IMR-90 (cell line): ENCODE results near the gene TMEM45A. TPM values are rescaled to one million over a fixed set of nuclear protein-coding genes. Genes with fewer than 3 reads are reported as not detected.

Experiments
- ATAC-seq: fragments of 200-7000 bp; cut with Tn5 transposase; 2 replicates; pipeline ENCODE4 v1.9.1; 2020; ENCODE audit warnings: low read depth, mild to moderate bottlenecking, moderate library complexity
- BruUV-seq: library from RNA; stranded (reverse); fragments of 400-500 nt; replicated peaks from 2 replicates; lab custom pipeline; 2021; lab: Mats Ljungman, UMichigan
- CTCF ChIA-PET: fragments of 300-600 bp; formaldehyde crosslinking; extraction: SDS; loops from one replicate; lab custom pipeline; 2021; ENCODE audit warnings: antibody characterized with exemption; lab: Yijun Ruan, JAX
- POLR2A ChIA-PET: fragments of 300-600 bp; sonication (Branson Sonifier 250); formaldehyde crosslinking; loops from one replicate; lab custom pipeline; 2022; ENCODE audit warnings: antibody characterized with exemption; ENCODE audit not compliant: unreplicated experiment; lab: Charles Lee
- DNase-seq: peaks from one replicate; pipeline ENCODE4 v3.0.0; 2013
- H2AFZ ChIP-seq: replicated peaks from 2 replicates; pipeline ENCODE3; 2013; ENCODE audit warnings: low read length, mild to moderate bottlenecking; ENCODE audit not compliant: poor library complexity
- H2AK5ac ChIP-seq: 2 replicates; pipeline ENCODE4 v1.6.1; 2013; ENCODE audit warnings: low read depth, low read length, inconsistent platforms
- H2AK9ac ChIP-seq: replicated peaks from 2 replicates; pipeline ENCODE3; 2013; ENCODE audit warnings: mild to moderate bottlenecking, low read depth, low read length, moderate library complexity; ENCODE audit not compliant: poor library complexity
- H2BK120ac ChIP-seq: 2 replicates; pipeline ENCODE4 v1.6.1; 2013; ENCODE audit warnings: low read depth, low read length, inconsistent platforms
- H2BK15ac ChIP-seq: 3 replicates; pipeline ENCODE4 v1.6.1; 2013; ENCODE audit warnings: low read depth, low read length, inconsistent platforms
- H2BK20ac ChIP-seq: 2 replicates; pipeline ENCODE4 v1.6.1; 2013; ENCODE audit warnings: low read depth, mild to moderate bottlenecking, inconsistent platforms, low read length, moderate library complexity
- H2BK5ac ChIP-seq: 2 replicates; pipeline ENCODE4 v1.6.1; 2013; ENCODE audit warnings: mild to moderate bottlenecking, low read depth, low read length, inconsistent platforms; ENCODE audit not compliant: poor library complexity, severe bottlenecking
- H3K14ac ChIP-seq: replicated peaks from 2 replicates; pipeline ENCODE4 v1.6.1; 2013; ENCODE audit warnings: low read depth, low read length, inconsistent platforms
- H3K18ac ChIP-seq: 2 replicates; pipeline ENCODE4 v1.6.1; 2013; ENCODE audit warnings: low read depth, low read length, control low read depth
- H3K23ac ChIP-seq: 2 replicates; pipeline ENCODE4 v1.6.1; 2013; ENCODE audit warnings: low read depth, low read length, inconsistent platforms
- H3K27ac ChIP-seq: 2 replicates; pipeline ENCODE4 v1.5.1; 2013; ENCODE audit warnings: mild to moderate bottlenecking, control low read depth, low read length; ENCODE audit not compliant: insufficient read depth
- H3K27me3 ChIP-seq: 2 replicates; pipeline ENCODE4 v1.6.1; 2013; ENCODE audit warnings: low read length; ENCODE audit not compliant: control insufficient read depth, insufficient read depth
- H3K36me3 ChIP-seq: 2 replicates; pipeline ENCODE4 v1.6.1; 2013; ENCODE audit warnings: low read length, mixed read lengths; ENCODE audit not compliant: control insufficient read depth, insufficient read depth
- H3K4ac ChIP-seq: 2 replicates; pipeline ENCODE4 v1.6.1; 2013; ENCODE audit warnings: low read depth, low read length, inconsistent platforms
- H3K4me1 ChIP-seq: 2 replicates; pipeline ENCODE4 v1.6.1; 2013; ENCODE audit warnings: low read length, mixed read lengths; ENCODE audit not compliant: control insufficient read depth, insufficient read depth
- H3K4me2 ChIP-seq: 2 replicates; pipeline ENCODE4 v1.6.1; 2013; ENCODE audit warnings: low read depth, mild to moderate bottlenecking, control low read depth, low read length, moderate library complexity
- H3K4me3 ChIP-seq: 2 replicates; pipeline ENCODE4 v1.5.1; 2013; ENCODE audit warnings: low read depth, mild to moderate bottlenecking, control low read depth, low read length, moderate library complexity; ENCODE audit not compliant: insufficient read depth
- H3K56ac ChIP-seq: 2 replicates; pipeline ENCODE4 v1.6.1; 2013; ENCODE audit warnings: low read length, inconsistent platforms; ENCODE audit not compliant: insufficient read depth; ENCODE audit errors: extremely low read depth
- H3K79me1 ChIP-seq, 2 experiments: 2 replicates each; pipeline ENCODE4 v1.6.1; 2013; ENCODE audit warnings: low read length in 2 of 2, inconsistent platforms in 1 of 2, low read depth in 1 of 2
- H3K9ac ChIP-seq: 2 replicates; pipeline ENCODE4 v1.6.1; 2013; ENCODE audit warnings: low read depth, low read length, control low read depth
- H3K9me1 ChIP-seq: 2 replicates; pipeline ENCODE4 v1.6.1; 2013; ENCODE audit warnings: low read length, inconsistent platforms; ENCODE audit not compliant: insufficient read depth
- H3K9me3 ChIP-seq: 2 replicates; pipeline ENCODE4 v1.6.1; 2013; ENCODE audit warnings: low read length; ENCODE audit not compliant: control insufficient read depth, insufficient read depth
- H4K20me1 ChIP-seq: 2 replicates; pipeline ENCODE4 v1.6.1; 2013; ENCODE audit warnings: low read length, inconsistent platforms; ENCODE audit not compliant: insufficient read depth
- H4K5ac ChIP-seq: 2 replicates; pipeline ENCODE4 v1.6.1; 2013; ENCODE audit warnings: mild to moderate bottlenecking, low read depth, low read length, control low read depth
- H4K8ac ChIP-seq, 2 experiments: 2 replicates each; pipeline ENCODE4 v1.6.1; 2013; ENCODE audit warnings: low read depth in 2 of 2, low read length in 2 of 2, control low read depth in 1 of 2, inconsistent platforms in 1 of 2
- H4K91ac ChIP-seq: 2 replicates; pipeline ENCODE4 v1.6.1; 2013; ENCODE audit warnings: low read depth, low read length, inconsistent platforms; ENCODE audit not compliant: insufficient read depth
- BHLHE40 ChIP-seq: fragments of 150-350 bp; IDR thresholded peaks from 2 replicates; pipeline ENCODE4 v1.6.1; 2016; ENCODE audit warnings: mild to moderate bottlenecking, low read depth, low read length
- CEBPB ChIP-seq: IDR thresholded peaks from 2 replicates; pipeline ENCODE4 v1.6.1; 2012; ENCODE audit warnings: low read depth, low read length, improper control_type of control experiment
- CHD1 ChIP-seq: IDR thresholded peaks from 2 replicates; pipeline ENCODE4 v1.6.1; 2012; ENCODE audit warnings: low read depth, low read length, improper control_type of control experiment
- MAFK ChIP-seq: IDR thresholded peaks from 2 replicates; pipeline ENCODE4 v1.6.1; 2012; ENCODE audit warnings: low read depth, low read length, improper control_type of control experiment
- MAZ ChIP-seq: IDR thresholded peaks from 2 replicates; pipeline ENCODE4 v1.6.1; 2012; ENCODE audit warnings: low read depth, mild to moderate bottlenecking, low read length, improper control_type of control experiment, moderate library complexity, borderline replicate concordance
- NFE2L2 ChIP-seq: fragments of 150-350 bp; IDR thresholded peaks from 2 replicates; pipeline ENCODE4 v1.6.1; 2016; ENCODE audit warnings: low read depth, mild to moderate bottlenecking, low read length
- POLR2A ChIP-seq: IDR thresholded peaks from 2 replicates; pipeline ENCODE4 v1.6.1; 2012; ENCODE audit warnings: mild to moderate bottlenecking, low read depth, low read length
- RAD21 ChIP-seq: IDR thresholded peaks from 2 replicates; pipeline ENCODE4 v1.6.1; 2012; ENCODE audit warnings: low read length, improper control_type of control experiment
- RCOR1 ChIP-seq: IDR thresholded peaks from 2 replicates; pipeline ENCODE4 v1.6.1; 2012; ENCODE audit warnings: mild to moderate bottlenecking, low read length, improper control_type of control experiment; ENCODE audit not compliant: insufficient replicate concordance
- RFX5 ChIP-seq: IDR thresholded peaks from 2 replicates; pipeline ENCODE4 v1.8.0; 2012; ENCODE audit warnings: low read depth, mild to moderate bottlenecking, low read length, moderate library complexity
- SMC3 ChIP-seq: fragments of 150-350 bp; IDR thresholded peaks from 2 replicates; pipeline ENCODE4 v1.6.1; 2016; ENCODE audit warnings: low read depth, mild to moderate bottlenecking, antibody characterized with exemption, low read length, moderate library complexity
- WGBS, 2 experiments: methylation state at CpG; one replicate each; pipeline versions ENCODE4 v1.1.5 to v1.1.7; 2013; ENCODE audit warnings: missing lambda C conversion rate in 2 of 2; ENCODE audit not compliant: insufficient read length in 1 of 2; ENCODE audit errors: extremely low coverage in 2 of 2; 5-methylcytosine and 5-hydroxymethylcytosine counted together
- dilution Hi-C: fragments of 300-500 bp; cut with HindIII; formaldehyde crosslinking; loops from one replicate; pipeline ENCODE4 v1.14.3; 2018; ENCODE audit warnings: low sequenced_read_pairs; ENCODE audit not compliant: unreplicated experiment
- in situ Hi-C: fragments of 300-500 bp; cut with MboI; formaldehyde crosslinking; loops from 3 replicates; pipeline ENCODE4 v1.14.3; 2019; ENCODE audit warnings: low sequenced_read_pairs, inconsistent platforms, mixed read lengths
- intact Hi-C: fragments of 100-400 bp; cut with micrococcal nuclease; formaldehyde crosslinking; loops from 2 replicates; pipeline ENCODE4 v1.10.0; 2022
- polyA plus RNA-seq, 3 experiments: library from polyadenylated mRNA; depleted of rRNA; stranded (reverse); fragments of >200 nt; gene quantifications; 2 replicates each; pipeline ENCODE4 v1.2.3, GENCODE V29; 2012; ENCODE audit warnings: low replicate concordance in 1 of 3
- total RNA-seq: library from RNA; depleted of rRNA; stranded (reverse); fragments of >200 nt; gene quantifications from 2 replicates; pipeline ENCODE4 v1.2.3, GENCODE V29; 2012

TMEM45A gene
- total and polyA plus RNA-seq, 2 of the 4 experiments (the other 2 are of a cell fraction), result 13.6 to 21.7 TPM

- Histone ChIP-seq H3K56ac (no peak overlapping the region), H2BK5ac (no peak overlapping the region), H3K4ac (no peak overlapping the region), H4K8ac (no peak overlapping the region), H3K9me1 (no peaks in the 10 kb centered on the region; the same call in 1 of the 2 replicates), H3K4me3 (no peak overlapping the region), H3K4me1 (no peaks in the 10 kb centered on the region), H2AK5ac (no peak overlapping the region), H3K4me2 (no peak overlapping the region), H3K27me3 (no peaks in the 10 kb centered on the region), H3K36me3 (no peaks in the 10 kb centered on the region; the same call in 1 of the 2 replicates), H4K5ac (no peak overlapping the region), H2AK9ac (no peak overlapping the region), H3K9me3 (no peaks in the 10 kb centered on the region), H3K27ac (no peak overlapping the region), H4K20me1 (no peaks in the 10 kb centered on the region), H2BK120ac (no peak overlapping the region), H2AFZ (no peak overlapping the region), H3K23ac (no peak overlapping the region), H4K91ac (no peak overlapping the region), H3K79me1 (no peaks in the 10 kb centered on the region; a peak in 1 of 4 replicates), H2BK20ac (no peak overlapping the region), H3K18ac (no peak overlapping the region), H3K9ac (no peak overlapping the region), H3K14ac (no peak overlapping the region), H2BK15ac (no peak overlapping the region)
- POLR2A ChIA-PET, result no interaction called here
- dilution Hi-C loops (no loop called here), intact Hi-C loops (no loop called here), in situ Hi-C loops (no loop called here)
- TF ChIP-seq CHD1 (no peak), RCOR1 (no peak), BHLHE40 (no peak), POLR2A (no peak), SMC3 (no peak), RAD21 (no peak), MAFK (no peak), CEBPB (no peak), MAZ (no peak), RFX5 (no peak), NFE2L2 (no peak)
- DNase-seq (peak; percentile 55), ATAC-seq (no peak)
- WGBS, 2 experiments, result no CpG with 5 or more reads among the region's 4 CpGs
- CTCF ChIA-PET, result no interaction called here
- no TSS peak for BruUV-seq
Measured at GRCh38 chr3:100516838-100517237, 24.4 kb downstream of the TMEM45A start.
